AG04450 (cell line): ENCODE measurements around the gene BFSP1. TPM values are rescaled to one million over a fixed set of nuclear protein-coding genes. Genes with fewer than 3 reads are reported as not detected.

Source experiments
- CTCF ChIA-PET: fragments of 300-600, 350-600 bp; formaldehyde crosslinking; extraction: SDS; loops from one replicate; lab custom pipeline; 2022; ENCODE audit warnings: antibody characterized with exemption, inconsistent platforms; lab: Charles Lee
- POLR2A ChIA-PET: fragments of 350-600 bp; formaldehyde crosslinking; extraction: SDS; loops from one replicate; lab custom pipeline; 2021; ENCODE audit warnings: antibody characterized with exemption, inconsistent platforms; lab: Yijun Ruan, JAX
- DNase-seq: peaks from one replicate; pipeline ENCODE4 v3.0.0-alpha.2; 2011; ENCODE audit warnings: low read depth, low spot score
- H3K27ac ChIP-seq: one replicate; pipeline ENCODE4 v1.5.1; 2012; ENCODE audit warnings: low read depth, low read length, control low read depth
- H3K27me3 ChIP-seq: one replicate; pipeline ENCODE4 v1.6.0; 2012; ENCODE audit warnings: low read length; ENCODE audit not compliant: control insufficient read depth, insufficient read depth
- H3K4me3 ChIP-seq: 2 replicates; pipeline ENCODE4 v1.5.1; 2011; ENCODE audit warnings: mild to moderate bottlenecking, low read depth, low read length, control low read depth
- H3K9me3 ChIP-seq: 2 replicates; pipeline ENCODE4 v1.5.1; 2012; ENCODE audit warnings: low read length; ENCODE audit not compliant: control insufficient read depth, insufficient read depth
- CTCF ChIP-seq: IDR thresholded peaks from 2 replicates; pipeline ENCODE4 v1.5.1; 2011; ENCODE audit warnings: low read depth, low read length, control low read depth, inconsistent platforms
- polyA plus RNA-seq: library from polyadenylated mRNA; depleted of rRNA; stranded (reverse); fragments of >200 nt; gene quantifications from 2 replicates; pipeline ENCODE4 v1.2.3, GENCODE V29; 2011

BFSP1 gene
- polyA plus RNA-seq, 1 experiment: 2.9 TPM

GRCh38 chr20:17485017-17485416 lies 46.2 kb downstream of the BFSP1 start:
- POLR2A ChIA-PET: no interaction called here
- H3K27me3 ChIP-seq: peaks cover 17% of the 10 kb centered on the region
- no peak for TF ChIP-seq CTCF
- CTCF ChIA-PET: no interaction called here
- H3K27ac ChIP-seq: no peak overlapping the region
- H3K9me3 ChIP-seq: no peaks in the 10 kb centered on the region; the same call in 1 of the 2 replicates
- no peak overlapping the region for H3K4me3 ChIP-seq
- DNase-seq: no peak

- Histone ChIP-seq H3K27me3 (peaks cover 9% of the 10 kb centered on the region), H3K4me3 (no peak overlapping the region), H3K27ac (no peak overlapping the region), H3K9me3 (no peaks in the 10 kb centered on the region; the same call in 1 of the 2 replicates)
- POLR2A ChIA-PET: no interaction called here
- CTCF ChIA-PET: interaction anchor here (0.7 kb wide), 1 partner anchor 496 kb away, joined by 7 read pairs; no protein-coding TSS in a partner anchor
- no peak for DNase-seq
- no peak for TF ChIP-seq CTCF
These were observed 48.6 kb downstream of the BFSP1 start for GRCh38 chr20:17482536-17482935.

GRCh38 chr20:17481661-17482060 lies 49.5 kb downstream of the BFSP1 start:
- Histone ChIP-seq H3K4me3 (no peak overlapping the region), H3K9me3 (no peaks in the 10 kb centered on the region; the same call in 1 of the 2 replicates), H3K27me3 (peaks cover 3% of the 10 kb centered on the region), H3K27ac (no peak overlapping the region)
- DNase-seq: no peak
- ChIA-PET CTCF (no interaction called here), POLR2A (no interaction called here)
- TF ChIP-seq CTCF: no peak

GRCh38 chr20:17480696-17481095 lies 50.5 kb downstream of the BFSP1 start:
- H3K27me3 ChIP-seq: peaks cover 3% of the 10 kb centered on the region
- ChIA-PET POLR2A (no interaction called here), CTCF (no interaction called here)
- no peak for DNase-seq
- no peaks in the 10 kb centered on the region; the same call in 1 of the 2 replicates for H3K9me3 ChIP-seq
- H3K27ac ChIP-seq: no peak overlapping the region
- TF ChIP-seq CTCF: no peak
- no peak overlapping the region for H3K4me3 ChIP-seq

GRCh38 chr20:17479063-17479657 lies 52.0 kb downstream of the BFSP1 start:
- no peak for TF ChIP-seq CTCF
- Histone ChIP-seq H3K9me3 (no peaks in the 10 kb centered on the region; the same call in 1 of the 2 replicates), H3K27ac (no peak overlapping the region), H3K4me3 (no peak overlapping the region), H3K27me3 (peaks cover 6% of the 10 kb centered on the region)
- DNase-seq: no peak
- ChIA-PET CTCF (no interaction called here), POLR2A (interaction anchor here (0.7 kb wide), 1 partner anchor 212 kb away, joined by 3 read pairs; no protein-coding TSS in a partner anchor)
